K562 (cell line): ENCODE data around the gene MAPK13. TPM values are rescaled to one million over a fixed set of nuclear protein-coding genes. Genes with fewer than 3 reads are reported as not detected.

Source experiments
- ATAC-seq: fragments of 200-7000 bp; cut with Tn5 transposase; 3 replicates; pipeline ENCODE4 v1.9.1; 2020; ENCODE audit warnings: moderate library complexity
- BruUV-seq: library from RNA; stranded (reverse); fragments of 400-500 nt; replicated peaks from 2 replicates; lab custom pipeline; 2021; lab: Mats Ljungman, UMichigan
- CTCF ChIA-PET: fragments of 300-600 bp; formaldehyde crosslinking; extraction: SDS; loops from one replicate; lab custom pipeline; 2021; ENCODE audit warnings: low intra/inter-chr PET ratio; lab: Yijun Ruan, JAX
- POLR2A ChIA-PET: fragments of 300-600, 350-650 bp; sonication (Branson Sonifier 250); formaldehyde crosslinking; extraction: SDS; loops from one replicate; lab custom pipeline; 2021; ENCODE audit warnings: antibody characterized with exemption, inconsistent platforms; lab: Yijun Ruan, JAX
- DNase-seq, 4 experiments: peaks; one replicate each; pipeline versions ENCODE4 v3.0.0 to v3.0.0-alpha.2; 2011 to 2018; ENCODE audit warnings: low spot score in 3 of 4, mixed read lengths in 3 of 4; ENCODE audit errors: extremely low read depth in 1 of 4
- FAIRE-seq: peaks from 2 replicates; lab custom pipeline; 2011; peaks lifted over from hg19 to GRCh38; lab: Jason Lieb, UNC
- H2AFZ ChIP-seq: 2 replicates; pipeline ENCODE4 v1.6.0; 2011; ENCODE audit warnings: low read depth, low read length, control low read depth, inconsistent platforms
- H3K27ac ChIP-seq: fragments of 200-600 bp; 3 replicates; pipeline ENCODE4 v1.8.0; 2011; ENCODE audit warnings: low read depth, mild to moderate bottlenecking, control low read depth, inconsistent platforms, low read length, moderate library complexity, mixed read lengths; ENCODE audit errors: extremely low read depth
- H3K27me3 ChIP-seq, 2 experiments: fragments of 300-600 bp in 1 of 2; 2 replicates in 1 of 2; 3 replicates in 1 of 2; pipeline versions ENCODE4 v1.6.0 to v1.8.0; 2011; ENCODE audit warnings: inconsistent platforms in 2 of 2, low read length in 2 of 2, mild to moderate bottlenecking in 1 of 2, mixed read lengths in 1 of 2, moderate library complexity in 1 of 2; ENCODE audit not compliant: control insufficient read depth in 2 of 2, insufficient read depth in 2 of 2
- H3K36me3 ChIP-seq: fragments of 300-600 bp; 3 replicates; pipeline ENCODE4 v1.8.0; 2011; ENCODE audit warnings: mild to moderate bottlenecking, low read length, inconsistent platforms; ENCODE audit not compliant: control insufficient read depth, insufficient read depth
- H3K4me1 ChIP-seq, 2 experiments: fragments of 200-600 bp in 1 of 2; replicated peaks in 1 of 2; 2 replicates in 1 of 2; 3 replicates in 1 of 2; pipeline versions ENCODE4 v1.5.1 to v1.8.0; 2011; ENCODE audit warnings: inconsistent platforms in 2 of 2, low read length in 2 of 2, mild to moderate bottlenecking in 1 of 2, mixed read lengths in 1 of 2, moderate library complexity in 1 of 2; ENCODE audit not compliant: control insufficient read depth in 2 of 2, insufficient read depth in 2 of 2
- H3K4me2 ChIP-seq: 2 replicates; pipeline ENCODE4 v1.6.1; 2011; ENCODE audit warnings: low read length, control low read depth, inconsistent platforms, mixed read lengths; ENCODE audit not compliant: insufficient read depth
- H3K4me3 ChIP-seq: fragments of 200-600 bp; sonication (generic), shearing (Covaris generic); 2 replicates; pipeline ENCODE4 v1.5.1; 2016; ENCODE audit warnings: control low read depth, inconsistent platforms
- H3K79me2 ChIP-seq: fragments of 200-600 bp; 3 replicates; pipeline ENCODE4 v1.8.0; 2011; ENCODE audit warnings: low read length, inconsistent platforms; ENCODE audit not compliant: control insufficient read depth, insufficient read depth
- H3K9ac ChIP-seq, 2 experiments: 2 replicates each; pipeline versions ENCODE4 v1.6.0 to v1.6.1; 2011; ENCODE audit warnings: low read depth in 2 of 2, low read length in 2 of 2, control low read depth in 1 of 2, inconsistent platforms in 1 of 2, mild to moderate bottlenecking in 1 of 2, mixed read lengths in 1 of 2; ENCODE audit not compliant: insufficient read depth in 1 of 2
- H3K9me1 ChIP-seq: one replicate; pipeline ENCODE4 v1.6.0; 2011; ENCODE audit warnings: inconsistent platforms, mild to moderate bottlenecking, low read length, moderate library complexity; ENCODE audit not compliant: control insufficient read depth, insufficient read depth
- H3K9me3 ChIP-seq: replicated peaks from 2 replicates; pipeline ENCODE4 v1.5.1; 2011; ENCODE audit warnings: low read depth, low read length, inconsistent platforms; ENCODE audit not compliant: control insufficient read depth, insufficient read depth
- H4K20me1 ChIP-seq: replicated peaks from 2 replicates; pipeline ENCODE4 v1.6.1; 2011; ENCODE audit warnings: low read length, inconsistent platforms, mixed read lengths; ENCODE audit not compliant: control insufficient read depth, insufficient read depth
- CBX3 ChIP-seq, 2 experiments: IDR thresholded peaks; 1 replicate in 1 of 2; 2 replicates in 1 of 2; pipeline ENCODE4 v1.6.1; 2012; ENCODE audit warnings: inconsistent platforms in 2 of 2, low read length in 2 of 2, borderline replicate concordance in 1 of 2, control low read depth in 1 of 2
- CBX5 ChIP-seq: IDR thresholded peaks from 2 replicates; pipeline ENCODE4 v1.6.1; 2014; ENCODE audit warnings: low read depth, borderline replicate concordance
- CEBPG ChIP-seq, 3 experiments: fragments of 200-800 bp in 1 of 3; sonication (Bioruptor generic) in 1 of 3; sonication (generic) in 1 of 3; formaldehyde crosslinking in 1 of 3; IDR thresholded peaks in 2 of 3; conservative IDR thresholded peaks in 1 of 3; 2 replicates each; pipeline versions ENCODE4 v1.6.1 to v1.8.0; 2016 to 2022; ENCODE audit warnings: missing compliant biosample characterization in 2 of 3, missing genetic modification characterization in 2 of 3, mild to moderate bottlenecking in 1 of 3, missing genetic modification reagents in 1 of 3
- MED1 ChIP-seq: sonication (generic); formaldehyde crosslinking; IDR thresholded peaks from 2 replicates; pipeline ENCODE4 v1.8.1; 2023; ENCODE audit warnings: missing genetic modification reagents, borderline replicate concordance
- NCOA4 ChIP-seq: fragments of 450-650 bp; IDR thresholded peaks from 2 replicates; pipeline ENCODE4 v1.6.1; 2018; ENCODE audit warnings: mild to moderate bottlenecking; ENCODE audit not compliant: partially characterized antibody
- TRIM24 ChIP-seq, 2 experiments: fragments of 450-650 bp; IDR thresholded peaks; 2 replicates each; pipeline ENCODE4 v1.6.1; 2016
- TRIM28 ChIP-seq: fragments of 450-650 bp; IDR thresholded peaks from 2 replicates; pipeline ENCODE4 v1.6.1; 2017
- ZNF23 ChIP-seq: fragments of 250-450 bp; sonication (Bioruptor Pico); IDR thresholded peaks from 2 replicates; pipeline ENCODE4 v1.4.0; 2020; ENCODE audit warnings: mild to moderate bottlenecking
- in situ Hi-C: fragments of 300-500 bp; cut with MboI; formaldehyde crosslinking; loops from 4 replicates; pipeline ENCODE4 v1.15.0; 2018; ENCODE audit warnings: inconsistent platforms, mixed read lengths
- intact Hi-C: fragments of 100-400 bp; cut with micrococcal nuclease; formaldehyde crosslinking; loops from 2 replicates; pipeline ENCODE4 v1.14.2; 2022
- polyA plus RNA-seq, 8 experiments: library from polyadenylated mRNA; depleted of rRNA in 4 of 8; stranded (reverse) in 5 of 8; unstranded in 3 of 8; fragments of >200 nt; fragmentation: Nextera tagmentation in 2 of 8; fragmentation: Illumina TruSeq in 1 of 8; extraction: Ambion mirVana in 2 of 8; extraction: Trizol in 1 of 8; gene quantifications; 2 replicates each; pipeline versions ENCODE4 v1.2.1 to v1.2.3, GENCODE V29; 2011 to 2014; ENCODE audit warnings: inconsistent platforms in 1 of 8, missing spikeins in 1 of 8
- total RNA-seq, 7 experiments: library from RNA; depleted of rRNA in 6 of 7; stranded (reverse); fragments of >200 nt in 6 of 7; fragmentation: Illumina TruSeq in 2 of 7; extraction: Trizol in 2 of 7; gene quantifications; 2 replicates each; pipeline versions ENCODE4 v1.2.1 to v1.2.3, GENCODE V29; 2011 to 2021; ENCODE audit warnings: low replicate concordance in 1 of 7
- TF ChIP-seq, protein P1 (sequence below): fragments of 250-450 bp; sonication (Bioruptor Pico); IDR thresholded peaks from 2 replicates; pipeline ENCODE4 v1.5.1; 2021; ENCODE audit warnings: mild to moderate bottlenecking
- TF ChIP-seq, protein P2 (sequence below): fragments of 450-650 bp; IDR thresholded peaks from 2 replicates; pipeline ENCODE4 v1.6.1; 2018; ENCODE audit warnings: mild to moderate bottlenecking, low read depth; ENCODE audit not compliant: partially characterized antibody

Gene MAPK13
- total and polyA plus RNA-seq, 9 of the 15 experiments (the other 6 are each of a cell fraction or from before 2014, with no cell fraction given), result 0.03 to 2.3 (median 0.48) TPM; not detected in 1

DNA sequence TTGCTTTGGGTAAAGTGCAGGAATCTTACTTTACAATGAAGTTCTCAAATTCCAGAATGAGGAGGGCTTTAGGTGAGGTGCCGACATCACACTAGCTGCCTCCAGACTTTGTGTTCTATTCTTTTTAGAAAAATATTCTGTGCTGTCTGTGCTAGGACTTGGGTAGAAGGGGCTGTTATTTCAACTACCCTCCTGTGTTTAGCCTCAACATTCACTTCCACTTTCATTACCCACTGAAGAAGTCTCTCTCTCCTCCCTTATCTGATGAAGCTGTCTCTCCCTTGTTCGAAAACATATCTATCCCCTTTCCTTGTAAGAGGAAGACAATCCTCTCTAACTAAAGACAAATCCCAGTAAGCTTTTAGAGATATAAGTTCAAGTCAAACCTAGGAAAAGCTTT, 41.3 kb downstream of the MAPK13 start (continued):
- TF ChIP-seq MED1 (CRISPR knock-in tag), result no peak

DNA sequence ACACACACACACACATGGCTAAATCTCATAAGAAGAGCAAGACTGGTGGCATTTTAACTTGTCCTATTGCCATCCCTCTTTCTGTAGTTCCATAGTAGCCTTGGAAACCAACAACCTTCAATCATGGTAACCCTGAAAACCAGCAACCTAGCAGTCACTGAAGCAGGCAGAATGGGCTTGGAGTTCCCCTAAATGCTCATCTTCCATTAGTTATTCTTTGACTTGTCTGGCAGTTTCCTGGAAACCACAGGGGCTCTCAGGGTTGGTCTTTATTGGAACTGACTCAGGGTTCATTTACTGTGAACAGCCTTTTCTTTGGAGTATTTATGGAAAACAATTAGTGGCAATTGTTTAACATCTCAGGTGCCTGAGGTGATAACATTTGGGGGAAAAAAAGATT, 46.9 kb downstream of the MAPK13 start:
- DNase-seq (no peak), ATAC-seq (no peak), FAIRE-seq (no peak)
- Histone ChIP-seq H3K9me1 (no peaks in the 10 kb centered on the region), H3K4me1 (no peaks in the 10 kb centered on the region), H4K20me1 (no peaks in the 10 kb centered on the region), H3K4me3 (no peak overlapping the region), H3K79me2 (no peaks in the 10 kb centered on the region), H3K9ac (no peak overlapping the region), H3K27ac (no peak overlapping the region), H3K9me3 (peaks cover 6% of the 10 kb centered on the region), H3K4me2 (no peak overlapping the region), H2AFZ (no peak overlapping the region), H3K36me3 (no peaks in the 10 kb centered on the region), H3K27me3 (no peaks in the 10 kb centered on the region; a peak in 1 of 5 replicates)
- BruUV-seq, result no TSS peak
- in situ Hi-C loops (no loop called here), intact Hi-C loops (no loop called here)
- no peak for TF ChIP-seq NCOA4
- no peak for TF ChIP-seq CEBPG (CRISPR knock-in tag; IDR thresholded peaks at IDR 0.05)
- TF ChIP-seq CEBPG (tag; conservative IDR thresholded peaks at IDR 0.05 in 1 of 2, IDR thresholded peaks at IDR 0.05 in 1 of 2), result no peak
- no peak for TF ChIP-seq CBX5
- POLR2A ChIA-PET, result no interaction called here
- CTCF ChIA-PET, result no interaction called here

DNA sequence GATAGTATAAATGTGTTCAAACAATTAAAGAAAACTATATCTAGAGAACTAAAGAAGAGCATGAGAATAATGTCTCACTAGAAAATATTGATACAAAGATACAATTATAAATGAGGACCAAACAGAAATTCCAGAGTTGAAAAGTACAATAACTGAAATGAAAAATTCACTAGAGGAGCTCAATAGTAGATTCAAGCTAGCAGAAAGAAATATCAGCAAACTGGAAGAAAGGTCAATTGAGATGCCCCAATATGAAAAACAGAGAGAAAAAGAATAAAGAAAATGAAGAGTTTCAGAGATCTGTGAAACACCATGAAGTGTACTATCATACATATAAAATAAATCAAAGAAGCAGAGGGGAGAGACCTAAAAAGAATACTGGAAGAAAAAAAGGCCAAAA, 48.2 kb downstream of the MAPK13 start:
- no peaks in the 10 kb centered on the region for H3K27me3 ChIP-seq
- ChIA-PET POLR2A (interaction anchor here (0.6 to 1.2 kb wide), 3 partner anchors 9 to 73 kb away, joined by 3 to 4 read pairs (median 4); no protein-coding TSS in a partner anchor), CTCF (no interaction called here)
- no peaks in the 10 kb centered on the region for H3K79me2 ChIP-seq
- ATAC-seq (no peak), FAIRE-seq (no peak), DNase-seq (no peak)
- H3K4me2 ChIP-seq, result no peak overlapping the region
- BruUV-seq, result no TSS peak
- no peak overlapping the region for H3K4me3 ChIP-seq
- H3K27ac ChIP-seq, result no peak overlapping the region
- no peaks in the 10 kb centered on the region for H4K20me1 ChIP-seq
- H3K9ac ChIP-seq, result no peak overlapping the region
- H3K4me1 ChIP-seq, result no peaks in the 10 kb centered on the region
- no peaks in the 10 kb centered on the region for H3K36me3 ChIP-seq
- H3K9me3 ChIP-seq, result peaks cover 6% of the 10 kb centered on the region
- intact Hi-C loops (no loop called here), in situ Hi-C loops (no loop called here)
- H3K9me1 ChIP-seq, result no peaks in the 10 kb centered on the region
- H2AFZ ChIP-seq, result no peak overlapping the region
- TF ChIP-seq ZNF23 (CRISPR knock-in tag), result no peak
- peak in 1 of 2 experiments; percentile 50; a peak in 1 of 4 replicates for TF ChIP-seq TRIM24 (IDR thresholded peaks at IDR 0.05)
- TF ChIP-seq TRIM28, result peak; percentile 86
- TF ChIP-seq, protein P1, sequence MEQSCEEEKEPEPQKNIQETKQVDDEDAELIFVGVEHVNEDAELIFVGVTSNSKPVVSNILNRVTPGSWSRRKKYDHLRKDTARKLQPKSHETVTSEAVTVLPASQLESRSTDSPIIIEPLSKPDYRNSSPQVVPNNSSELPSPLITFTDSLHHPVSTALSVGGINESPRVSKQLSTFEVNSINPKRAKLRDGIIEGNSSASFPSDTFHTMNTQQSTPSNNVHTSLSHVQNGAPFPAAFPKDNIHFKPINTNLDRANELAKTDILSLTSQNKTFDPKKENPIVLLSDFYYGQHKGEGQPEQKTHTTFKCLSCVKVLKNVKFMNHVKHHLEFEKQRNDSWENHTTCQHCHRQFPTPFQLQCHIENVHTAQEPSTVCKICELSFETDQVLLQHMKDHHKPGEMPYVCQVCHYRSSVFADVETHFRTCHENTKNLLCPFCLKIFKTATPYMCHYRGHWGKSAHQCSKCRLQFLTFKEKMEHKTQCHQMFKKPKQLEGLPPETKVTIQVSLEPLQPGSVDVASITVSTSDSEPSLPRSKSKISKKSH (CRISPR knock-in tag), result peak; percentile 39; the same call in 1 of the 2 replicates
- TF ChIP-seq, protein P2, sequence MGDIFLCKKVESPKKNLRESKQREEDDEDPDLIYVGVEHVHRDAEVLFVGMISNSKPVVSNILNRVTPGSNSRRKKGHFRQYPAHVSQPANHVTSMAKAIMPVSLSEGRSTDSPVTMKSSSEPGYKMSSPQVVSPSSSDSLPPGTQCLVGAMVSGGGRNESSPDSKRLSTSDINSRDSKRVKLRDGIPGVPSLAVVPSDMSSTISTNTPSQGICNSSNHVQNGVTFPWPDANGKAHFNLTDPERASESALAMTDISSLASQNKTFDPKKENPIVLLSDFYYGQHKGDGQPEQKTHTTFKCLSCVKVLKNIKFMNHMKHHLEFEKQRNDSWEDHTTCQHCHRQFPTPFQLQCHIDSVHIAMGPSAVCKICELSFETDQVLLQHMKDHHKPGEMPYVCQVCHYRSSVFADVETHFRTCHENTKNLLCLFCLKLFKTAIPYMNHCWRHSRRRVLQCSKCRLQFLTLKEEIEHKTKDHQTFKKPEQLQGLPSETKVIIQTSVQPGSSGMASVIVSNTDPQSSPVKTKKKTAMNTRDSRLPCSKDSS, result peak; percentile 81
- TF ChIP-seq CBX3 (IDR thresholded peaks at IDR 0.05; ENCODE audit: borderline replicate concordance in 1 of 2, low read length in 2 of 2), result 0 out of 3 replicates have a peak, but pooled peaks of 1 of the 2 experiments have one; percentile 57
